Measurements from ENCODE around the gene MED8. TPM values are rescaled to one million over a fixed set of nuclear protein-coding genes. Genes with fewer than 3 reads are reported as not detected.

Gene MED8
- total and polyA plus RNA-seq, 10 of the 15 experiments (the other 5 are each of a cell fraction or from before 2014, with no cell fraction given) = 20.2 to 61.7 (median 39.5) TPM

- CTCF ChIA-PET = interaction anchor here (1.4 to 3.0 kb wide), 4 partner anchors 11 to 149 kb away, joined by 5 to 14 read pairs (median 6); partner anchors contain the start of gene ELOVL1
Observed at GRCh38 chr1:43388613-43389012, 987 bp downstream of the MED8 start.

GRCh38 chr1:43387976-43388599 lies 1.5 kb downstream of the MED8 start:
- FAIRE-seq (no peak), DNase-seq (ENCODE audit: low read depth, low spot score) (no peak), ATAC-seq (peak; percentile 6; the same call in 1 of the 3 replicates)
- no peaks in the 10 kb centered on the region for H3K27me3 ChIP-seq (replicated peaks in 1 of 2; ENCODE audit: control insufficient read depth in 2 of 2, insufficient read depth in 2 of 2, low read length in 1 of 2)
- RAD21 ChIA-PET (ENCODE audit: unreplicated experiment) = interaction anchor here (1.3 to 3.4 kb wide), 3 partner anchors 12 to 149 kb away, joined by 4 to 19 read pairs (median 9); partner anchors contain the start of gene CDC20
- peaks cover 18% of the 10 kb centered on the region for H3K4me1 ChIP-seq (ENCODE audit: control insufficient read depth, insufficient read depth, low read length)
- POLR2A ChIA-PET = interaction anchor here (0.6 to 4.5 kb wide), 5 partner anchors 10 to 30 kb away, joined by 3 to 15 read pairs (median 5); partner anchors contain the start of genes CDC20 and ELOVL1
- no TSS peak for BruUV-seq (replicated peaks)
- peak overlapping the region; percentile 87 for H3K4me3 ChIP-seq
- CTCF ChIA-PET = interaction anchor here (1.7 to 3.0 kb wide), 3 partner anchors 11 to 149 kb away, joined by 5 to 14 read pairs (median 7); no protein-coding TSS in a partner anchor
- H3K36me3 ChIP-seq (ENCODE audit: control insufficient read depth in 2 of 2, insufficient read depth in 2 of 2, low read length in 1 of 2) = peaks cover 3 to 27% of the 10 kb centered on the region in 2 experiments
- no peaks in the 10 kb centered on the region for H3K9me3 ChIP-seq (replicated peaks; ENCODE audit: control insufficient read depth, insufficient read depth, low read length)
- H3K4me2 ChIP-seq (ENCODE audit: control insufficient read depth, insufficient read depth) = peak overlapping the region; percentile 93
- in situ Hi-C loops (cut with MboI) (no loop called here), intact Hi-C loops (cut with micrococcal nuclease; ENCODE audit: unreplicated experiment) (loop anchor here (2.0 kb wide), 1 partner anchor 19 kb away; the partner anchor contains the start of gene ELOVL1)
- H3K27ac ChIP-seq (ENCODE audit: control insufficient read depth, insufficient read depth) = peak overlapping the region; percentile 35; the same call in 1 of the 2 replicates
- no peak overlapping the region for H2AFZ ChIP-seq (ENCODE audit: control insufficient read depth, low read depth, low read length)
- H3K9ac ChIP-seq (ENCODE audit: control insufficient read depth, insufficient read depth, low read length) = peak overlapping the region; percentile 78; the same call in 1 of the 2 replicates
- H3K79me2 ChIP-seq (ENCODE audit: control insufficient read depth, insufficient read depth, low read length) = peaks cover 43% of the 10 kb centered on the region
- SMC1A ChIA-PET (ENCODE audit: uncharacterized antibody, unreplicated experiment) = interaction anchor here (0.9 to 3.3 kb wide), 3 partner anchors 11 to 149 kb away, joined by 3 to 14 read pairs (median 14); no protein-coding TSS in a partner anchor
- WGBS (ENCODE audit: insufficient coverage, insufficient replicate concordance, low lambda C conversion rate, missing lambda C conversion rate) = 23% methylated on average over 4 of the region's 4 CpGs
- no peaks in the 10 kb centered on the region; the same call in 1 of the 2 replicates for H4K20me1 ChIP-seq (ENCODE audit: control insufficient read depth, insufficient read depth)
- TF ChIP-seq SMAD5 (IDR thresholded peaks at IDR 0.05; ENCODE audit: low read depth) (no peak), SKIL (IDR thresholded peaks at IDR 0.05; ENCODE audit: low read depth, poor library complexity, severe bottlenecking) (no peak), ZNF24 (IDR thresholded peaks at IDR 0.05) (no peak), NFYA (IDR thresholded peaks at IDR 0.05; ENCODE audit: borderline replicate concordance, low read depth, low read length) (no peak), NFYB (IDR thresholded peaks at IDR 0.05; ENCODE audit: insufficient read depth, low read depth, low read length) (peak; percentile 64; the same call in 1 of the 2 replicates), SUZ12 (IDR thresholded peaks at IDR 0.05; ENCODE audit: unreplicated experiment) (no peak)
- TF ChIP-seq, protein P1, sequence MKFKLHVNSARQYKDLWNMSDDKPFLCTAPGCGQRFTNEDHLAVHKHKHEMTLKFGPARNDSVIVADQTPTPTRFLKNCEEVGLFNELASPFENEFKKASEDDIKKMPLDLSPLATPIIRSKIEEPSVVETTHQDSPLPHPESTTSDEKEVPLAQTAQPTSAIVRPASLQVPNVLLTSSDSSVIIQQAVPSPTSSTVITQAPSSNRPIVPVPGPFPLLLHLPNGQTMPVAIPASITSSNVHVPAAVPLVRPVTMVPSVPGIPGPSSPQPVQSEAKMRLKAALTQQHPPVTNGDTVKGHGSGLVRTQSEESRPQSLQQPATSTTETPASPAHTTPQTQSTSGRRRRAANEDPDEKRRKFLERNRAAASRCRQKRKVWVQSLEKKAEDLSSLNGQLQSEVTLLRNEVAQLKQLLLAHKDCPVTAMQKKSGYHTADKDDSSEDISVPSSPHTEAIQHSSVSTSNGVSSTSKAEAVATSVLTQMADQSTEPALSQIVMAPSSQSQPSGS (IDR thresholded peaks at IDR 0.05; ENCODE audit: low read length) = no peak

More at GRCh38 chr1:43388613-43389012, 987 bp downstream of the MED8 start:
- no peak overlapping the region for H2AFZ ChIP-seq (ENCODE audit: control insufficient read depth, low read depth, low read length)
- H4K20me1 ChIP-seq (ENCODE audit: control insufficient read depth, insufficient read depth) = no peaks in the 10 kb centered on the region; the same call in 1 of the 2 replicates
- FAIRE-seq (no peak), ATAC-seq (no peak), DNase-seq (ENCODE audit: low read depth, low spot score) (no peak)
- TF ChIP-seq FOXK2 (IDR thresholded peaks at IDR 0.05) (no peak), BCL11A (IDR thresholded peaks at IDR 0.05; ENCODE audit: low read depth, low read length) (no peak), NFYA (IDR thresholded peaks at IDR 0.05; ENCODE audit: borderline replicate concordance, low read depth, low read length) (no peak), EED (IDR thresholded peaks at IDR 0.05; ENCODE audit: low read depth) (no peak), ZNF217 (IDR thresholded peaks at IDR 0.05) (no peak)
- peaks cover 3 to 27% of the 10 kb centered on the region in 2 experiments for H3K36me3 ChIP-seq (ENCODE audit: control insufficient read depth in 2 of 2, insufficient read depth in 2 of 2, low read length in 1 of 2)
- 51% methylated on average over 3 of the region's 3 CpGs for WGBS (ENCODE audit: insufficient coverage, insufficient replicate concordance, low lambda C conversion rate, missing lambda C conversion rate)
- intact Hi-C loops (cut with micrococcal nuclease; ENCODE audit: unreplicated experiment) = loop anchor here (2.0 kb wide), 1 partner anchor 20 kb away; the partner anchor contains the start of gene ELOVL1
- SMC1A ChIA-PET (ENCODE audit: uncharacterized antibody, unreplicated experiment) = interaction anchor here (0.5 to 3.3 kb wide), 6 partner anchors 11 to 630 kb away, joined by 3 to 14 read pairs (median 4); no protein-coding TSS in a partner anchor
- peak overlapping the region; percentile 87 for H3K4me3 ChIP-seq
- H3K79me2 ChIP-seq (ENCODE audit: control insufficient read depth, insufficient read depth, low read length) = peaks cover 43% of the 10 kb centered on the region
- H3K27me3 ChIP-seq (replicated peaks in 1 of 2; ENCODE audit: control insufficient read depth in 2 of 2, insufficient read depth in 2 of 2, low read length in 1 of 2) = no peaks in the 10 kb centered on the region
- peak overlapping the region; percentile 78 for H3K9ac ChIP-seq (ENCODE audit: control insufficient read depth, insufficient read depth, low read length)
- POLR2A ChIA-PET = interaction anchor here (1.2 to 4.5 kb wide), 5 partner anchors 11 to 30 kb away, joined by 3 to 15 read pairs (median 5); partner anchors contain the start of genes CDC20 and ELOVL1
- no TSS peak for BruUV-seq (replicated peaks)
- no peaks in the 10 kb centered on the region for H3K9me3 ChIP-seq (replicated peaks; ENCODE audit: control insufficient read depth, insufficient read depth, low read length)
- in situ Hi-C loops (cut with MboI) = no loop called here
- peak overlapping the region; percentile 93 for H3K4me2 ChIP-seq (ENCODE audit: control insufficient read depth, insufficient read depth)
- peaks cover 18% of the 10 kb centered on the region for H3K4me1 ChIP-seq (ENCODE audit: control insufficient read depth, insufficient read depth, low read length)
- H3K27ac ChIP-seq (ENCODE audit: control insufficient read depth, insufficient read depth) = peak overlapping the region; percentile 82
- RAD21 ChIA-PET (ENCODE audit: unreplicated experiment) = interaction anchor here (0.6 to 3.4 kb wide), 4 partner anchors 12 to 150 kb away, joined by 3 to 19 read pairs (median 6); partner anchors contain the start of gene CDC20
